ENCODE results near the gene MCM6. TPM values are rescaled to one million over a fixed set of nuclear protein-coding genes. Genes with fewer than 3 reads are reported as not detected.
A peak's percentile ranks its signal among the peaks of the same experiment; 100 is the strongest.

Gene MCM6
- total and polyA plus RNA-seq, 3 donors from 2014 or later, result 24.6 to 32.3 (median 26.7) TPM

GRCh38 chr2:135802350-135802749 is 73.9 kb downstream of the MCM6 start:
- intact Hi-C loops (cut with DNase I; ENCODE audit: low total_unique reads), result no loop called here
- H3K27ac ChIP-seq, result no peak overlapping the region
- WGBS, 2 donors, result 56 to 62% methylated on average over 3 of the region's 3 CpGs
- no peaks in the 10 kb centered on the region for H3K27me3 ChIP-seq
- H3K36me3 ChIP-seq (ENCODE audit: low read depth, missing control alignments), result no peaks in the 10 kb centered on the region
- no peak for DNase-seq
- no peaks in the 10 kb centered on the region for H3K9me3 ChIP-seq
- H3K4me1 ChIP-seq, result no peaks in the 10 kb centered on the region
- TF ChIP-seq POLR2A (IDR thresholded peaks at IDR 0.05) (no peak), CTCF (IDR thresholded peaks at IDR 0.05) (no peak)
- H3K4me3 ChIP-seq, result no peak overlapping the region

GRCh38 chr2:135800513-135801460 is 75.5 kb downstream of the MCM6 start:
- H3K27me3 ChIP-seq, result no peaks in the 10 kb centered on the region
- H3K36me3 ChIP-seq (ENCODE audit: low read depth, missing control alignments), result no peaks in the 10 kb centered on the region
- H3K4me3 ChIP-seq, result no peak overlapping the region
- H3K4me1 ChIP-seq, result no peaks in the 10 kb centered on the region
- intact Hi-C loops (cut with DNase I; ENCODE audit: low total_unique reads), result no loop called here
- H3K27ac ChIP-seq, result no peak overlapping the region
- no peak for DNase-seq
- WGBS, 2 donors, result 80 to 89% methylated on average over 9 of the region's 9 CpGs
- no peaks in the 10 kb centered on the region for H3K9me3 ChIP-seq
- TF ChIP-seq POLR2A (IDR thresholded peaks at IDR 0.05), result no peak
- no peak for TF ChIP-seq CTCF (IDR thresholded peaks at IDR 0.05)

- TF ChIP-seq CTCF (IDR thresholded peaks at IDR 0.05) (no peak), POLR2A (IDR thresholded peaks at IDR 0.05) (no peak)
- intact Hi-C loops (cut with DNase I; ENCODE audit: low total_unique reads), result no loop called here
- Histone ChIP-seq H3K27me3 (no peaks in the 10 kb centered on the region), H3K4me1 (no peaks in the 10 kb centered on the region), H3K9me3 (no peaks in the 10 kb centered on the region), H3K27ac (no peak overlapping the region), H3K36me3 (ENCODE audit: low read depth, missing control alignments) (no peaks in the 10 kb centered on the region), H3K4me3 (no peak overlapping the region)
- 39 to 49% methylated on average over 2 of the region's 2 CpGs for WGBS, 2 donors
- no peak for DNase-seq
Measured at GRCh38 chr2:135799738-135800137, 76.5 kb downstream of the MCM6 start.

GRCh38 chr2:135798762-135799161 is 77.5 kb downstream of the MCM6 start:
- H3K36me3 ChIP-seq (ENCODE audit: low read depth, missing control alignments), result no peaks in the 10 kb centered on the region
- TF ChIP-seq POLR2A (IDR thresholded peaks at IDR 0.05) (no peak), CTCF (IDR thresholded peaks at IDR 0.05) (peak in 1 of 3 experiments; percentile 32)
- no peaks in the 10 kb centered on the region for H3K9me3 ChIP-seq
- H3K4me3 ChIP-seq, result no peak overlapping the region
- no peaks in the 10 kb centered on the region for H3K27me3 ChIP-seq
- DNase-seq, result no peak
- intact Hi-C loops (cut with DNase I; ENCODE audit: low total_unique reads), result no loop called here
- no peaks in the 10 kb centered on the region for H3K4me1 ChIP-seq
- H3K27ac ChIP-seq, result no peak overlapping the region
- 56 to 58% methylated on average over 4 of the region's 4 CpGs for WGBS, 2 donors

Data from testis (tissue), 3 donors.